Right cardiac atrium (tissue), 5 donors: ENCODE results near the gene GRIP1. TPM values are rescaled to one million over a fixed set of nuclear protein-coding genes. Genes with fewer than 3 reads are reported as not detected.

ENCODE experiments used
- ATAC-seq, 2 donors: fragments of 200-7000 bp; cut with Tn5 transposase; one replicate each; pipeline versions ENCODE4 v1.8.0 to v1.9.1; 2020; ENCODE audit warnings: moderate library complexity in 2 of 2, mild to moderate bottlenecking in 1 of 2
- DNase-seq, 3 donors: peaks; one replicate each; pipeline ENCODE4 v3.0.0-alpha.2; 2020
- H3K27ac ChIP-seq: one replicate; pipeline ENCODE4 v1.5.1; 2013; ENCODE audit warnings: mild to moderate bottlenecking, low read length, control low read depth, moderate library complexity
- H3K27me3 ChIP-seq: one replicate; pipeline ENCODE4 v1.6.1; 2013; ENCODE audit not compliant: control insufficient read depth, insufficient read depth
- H3K4me1 ChIP-seq: one replicate; pipeline ENCODE4 v1.6.1; 2013; ENCODE audit warnings: low read length; ENCODE audit not compliant: control insufficient read depth, insufficient read depth
- H3K4me3 ChIP-seq: one replicate; pipeline ENCODE4 v1.5.1; 2013; ENCODE audit warnings: low read length, control low read depth
- H3K9me3 ChIP-seq: one replicate; pipeline ENCODE4 v1.6.1; 2013; ENCODE audit warnings: low read length; ENCODE audit not compliant: control insufficient read depth
- WGBS: extraction: QIAGEN DNeasy Blood & Tissue Kit; methylation state at CpG from one replicate; pipeline ENCODE4 v1.1.7; 2013; 5-methylcytosine and 5-hydroxymethylcytosine counted together
- intact Hi-C, 4 donors: fragments of 100-400 bp; cut with DNase I; formaldehyde crosslinking; loops; one replicate each; pipeline versions ENCODE4 v1.11.0 to v1.14.0; 2022 to 2023
- polyA plus RNA-seq: library from polyadenylated mRNA; stranded (reverse); fragments of 200-250 nt; gene quantifications from one replicate; pipeline ENCODE4 v1.2.3, GENCODE V29; 2013
- total RNA-seq, 4 donors: library from RNA; stranded (reverse); fragmentation: NEBNext Ultra II Directional; extraction: Animal tissue kit (Norgen Biotek cat#: 25700); gene quantifications; one replicate each; pipeline ENCODE4 v1.2.1, GENCODE V29; 2021
- donor health status: healthy with polysubstance abuse.
- donor health status: DM: no; HTN: yes; CAD: no.
- donor health status: DM: no; HTN: no; CAD: no.
- donor health status: DM: no; HTN: yes; CAD: no; lungs with severe emphysema.
- donor health status: DM: yes; HTN: yes; CAD: no.

Gene GRIP1
- total and polyA plus RNA-seq, 5 donors = 2.3 to 25.7 (median 14.9) TPM

- H3K4me1 ChIP-seq = peaks cover 2% of the 10 kb centered on the region
- intact Hi-C loops = no loop called here
- H3K9me3 ChIP-seq = no peaks in the 10 kb centered on the region
- H3K27me3 ChIP-seq = no peaks in the 10 kb centered on the region
- no peak overlapping the region for H3K4me3 ChIP-seq
- no peak overlapping the region for H3K27ac ChIP-seq
- ATAC-seq = no peak
- DNase-seq = no peak
Measured at GRCh38 chr12:66667906-66668305, 11.0 kb downstream of the GRIP1 start.

- WGBS = 61% methylated on average over 1 of the region's 1 CpG
- Histone ChIP-seq H3K27me3 (no peaks in the 10 kb centered on the region), H3K27ac (no peak overlapping the region), H3K4me3 (no peak overlapping the region), H3K4me1 (peaks cover 2% of the 10 kb centered on the region), H3K9me3 (no peaks in the 10 kb centered on the region)
- DNase-seq = no peak
- no peak for ATAC-seq
- intact Hi-C loops = no loop called here
Measured at GRCh38 chr12:66666481-66666880, 12.4 kb downstream of the GRIP1 start.

- intact Hi-C loops = no loop called here
- whole genome bisulfite sequencing = 68% methylated on average over 3 of the region's 3 CpGs
Measured at GRCh38 chr12:66665435-66665985, 13.4 kb downstream of the GRIP1 start.

GRCh38 chr12:66664076-66664475 lies 14.8 kb downstream of the GRIP1 start:
- intact Hi-C loops = no loop called here
- H3K4me3 ChIP-seq = no peak overlapping the region
- ATAC-seq (no peak), DNase-seq (no peak)
- no peak overlapping the region for H3K27ac ChIP-seq
- peaks cover 2% of the 10 kb centered on the region for H3K4me1 ChIP-seq
- WGBS = 75% methylated on average over 1 of the region's 1 CpG
- H3K27me3 ChIP-seq = no peaks in the 10 kb centered on the region
- H3K9me3 ChIP-seq = no peaks in the 10 kb centered on the region

More at GRCh38 chr12:66665435-66665985, 13.4 kb downstream of the GRIP1 start:
- Histone ChIP-seq H3K27me3 (no peaks in the 10 kb centered on the region), H3K27ac (no peak overlapping the region), H3K4me3 (no peak overlapping the region), H3K9me3 (no peaks in the 10 kb centered on the region), H3K4me1 (peaks cover 2% of the 10 kb centered on the region)
- DNase-seq = no peak
- ATAC-seq = no peak

- WGBS = 56% methylated on average over 5 of the region's 5 CpGs
- H3K9me3 ChIP-seq = no peaks in the 10 kb centered on the region
- ATAC-seq = no peak
Measured at GRCh38 chr12:66663611-66664010, 15.3 kb downstream of the GRIP1 start.

GRCh38 chr12:66662729-66663128 lies 16.1 kb downstream of the GRIP1 start:
- DNase-seq = no peak
- Histone ChIP-seq H3K27ac (no peak overlapping the region), H3K9me3 (no peaks in the 10 kb centered on the region), H3K4me1 (peaks cover 3% of the 10 kb centered on the region), H3K27me3 (no peaks in the 10 kb centered on the region), H3K4me3 (no peak overlapping the region)
- 12% methylated on average over 1 of the region's 1 CpG for whole genome bisulfite sequencing
- peak in 1 of 2 donors; percentile 88 for ATAC-seq
- intact Hi-C loops = no loop called here

More at GRCh38 chr12:66663611-66664010, 15.3 kb downstream of the GRIP1 start:
- DNase-seq = no peak
- H3K27ac ChIP-seq = no peak overlapping the region
- peaks cover 3% of the 10 kb centered on the region for H3K4me1 ChIP-seq
- no peaks in the 10 kb centered on the region for H3K27me3 ChIP-seq
- intact Hi-C loops = no loop called here
- H3K4me3 ChIP-seq = no peak overlapping the region

- Histone ChIP-seq H3K9me3 (no peaks in the 10 kb centered on the region), H3K27ac (no peak overlapping the region), H3K27me3 (no peaks in the 10 kb centered on the region), H3K4me1 (peaks cover 3% of the 10 kb centered on the region), H3K4me3 (no peak overlapping the region)
- DNase-seq = no peak
- no peak for ATAC-seq
- intact Hi-C loops = no loop called here
Measured at GRCh38 chr12:66662179-66662578, 16.7 kb downstream of the GRIP1 start.

GRCh38 chr12:66661357-66661756 lies 17.5 kb downstream of the GRIP1 start:
- Histone ChIP-seq H3K9me3 (no peaks in the 10 kb centered on the region), H3K27me3 (no peaks in the 10 kb centered on the region), H3K4me3 (no peak overlapping the region), H3K27ac (no peak overlapping the region), H3K4me1 (peaks cover 3% of the 10 kb centered on the region)
- 50% methylated on average over 2 of the region's 2 CpGs for WGBS
- ATAC-seq = no peak
- intact Hi-C loops = no loop called here
- DNase-seq = no peak

GRCh38 chr12:66653796-66654195 lies 25.1 kb downstream of the GRIP1 start:
- no peak for DNase-seq
- H3K27me3 ChIP-seq = no peaks in the 10 kb centered on the region
- H3K4me1 ChIP-seq = no peaks in the 10 kb centered on the region
- H3K9me3 ChIP-seq = no peaks in the 10 kb centered on the region
- H3K4me3 ChIP-seq = no peak overlapping the region
- no peak overlapping the region for H3K27ac ChIP-seq
- intact Hi-C loops = no loop called here
- WGBS = 57% methylated on average over 1 of the region's 1 CpG
- no peak for ATAC-seq

- no peaks in the 10 kb centered on the region for H3K27me3 ChIP-seq
- no peak overlapping the region for H3K27ac ChIP-seq
- no peaks in the 10 kb centered on the region for H3K4me1 ChIP-seq
- H3K9me3 ChIP-seq = no peaks in the 10 kb centered on the region
- intact Hi-C loops = no loop called here
- DNase-seq (no peak), ATAC-seq (no peak)
- 84% methylated on average over 10 of the region's 10 CpGs for WGBS
- H3K4me3 ChIP-seq = no peak overlapping the region
Measured at GRCh38 chr12:66648033-66648735, 30.7 kb downstream of the GRIP1 start.

- DNase-seq (no peak), ATAC-seq (no peak)
- intact Hi-C loops = no loop called here
- Histone ChIP-seq H3K27me3 (no peaks in the 10 kb centered on the region), H3K4me1 (no peaks in the 10 kb centered on the region), H3K4me3 (no peak overlapping the region), H3K27ac (no peak overlapping the region), H3K9me3 (no peaks in the 10 kb centered on the region)
- WGBS = 81% methylated on average over 5 of the region's 5 CpGs
Measured at GRCh38 chr12:66647034-66647691, 31.7 kb downstream of the GRIP1 start.
